Uterus (tissue), 4 donors: ENCODE data around the gene ARSD. TPM values are rescaled to one million over a fixed set of nuclear protein-coding genes. Genes with fewer than 3 reads are reported as not detected.
"Not testable (repeated sequence)": the region's sequence is repeated elsewhere in the genome, so short reads cannot be mapped to it uniquely, and the experiment has no call there.

Experiments used
- DNase-seq, 2 donors: peaks; one replicate each; pipeline ENCODE4 v3.0.0-alpha.2; 2019 to 2020
- H3K27ac ChIP-seq, 2 donors: fragments of 200-600 bp; sonication (generic); 1 replicate in 1 of 2; 2 replicates in 1 of 2; pipeline ENCODE4 v1.5.1; 2016 to 2018
- H3K27me3 ChIP-seq, 2 donors: fragments of 200-600 bp; sonication (generic); one replicate each; pipeline ENCODE4 v1.5.1; 2018 to 2019; ENCODE audit warnings: control low read depth in 1 of 2
- H3K36me3 ChIP-seq, 2 donors: fragments of 200-600 bp; sonication (generic); one replicate each; pipeline ENCODE4 v1.5.1; 2019; ENCODE audit warnings: control low read depth in 1 of 2
- H3K4me1 ChIP-seq, 2 donors: fragments of 200-600 bp; sonication (generic); one replicate each; pipeline ENCODE4 v1.5.1; 2018 to 2019; ENCODE audit warnings: control low read depth in 1 of 2
- H3K4me3 ChIP-seq, 2 donors: fragments of 200-600 bp; sonication (generic); 1 replicate in 1 of 2; 2 replicates in 1 of 2; pipeline ENCODE4 v1.5.1; 2018 to 2019; ENCODE audit warnings: mild to moderate bottlenecking in 1 of 2
- H3K9me3 ChIP-seq, 2 donors: fragments of 200-600 bp; sonication (generic); one replicate each; pipeline ENCODE4 v1.5.1; 2019; ENCODE audit warnings: control low read depth in 1 of 2
- POLR2A ChIP-seq, 2 donors: fragments of 450-650 bp; IDR thresholded peaks; one replicate each; pipeline ENCODE4 v1.6.1; 2016; ENCODE audit warnings: antibody characterized with exemption in 2 of 2, mild to moderate bottlenecking in 1 of 2, moderate library complexity in 1 of 2
- intact Hi-C: fragments of 100-400 bp; cut with DNase I; formaldehyde crosslinking; loops from one replicate; pipeline ENCODE4 v1.15.1; 2023; ENCODE audit warnings: low total_unique reads
- total RNA-seq, 4 donors: library from RNA; depleted of rRNA in 3 of 4; stranded (reverse); fragments of >200 nt in 3 of 4; gene quantifications; one replicate each; pipeline versions ENCODE4 v1.1.0 to v1.2.4, GENCODE V29; 2014 to 2023
- TF ChIP-seq, protein P1 (sequence below), 4 experiments: fragments of 200-600 bp in 2 of 4; fragments of 450-650 bp in 2 of 4; sonication (generic) in 2 of 4; IDR thresholded peaks; one replicate each; pipeline ENCODE4 v1.5.1; 2016 to 2019; ENCODE audit warnings: antibody characterized with exemption in 4 of 4, mild to moderate bottlenecking in 2 of 4, moderate library complexity in 1 of 4
- donor health status: DM: yes; HTN: yes; CAD: no.

The ARSD gene
- total RNA-seq, 4 donors from 2014 or later: 14.3 to 46.8 (median 25.5) TPM

DNA sequence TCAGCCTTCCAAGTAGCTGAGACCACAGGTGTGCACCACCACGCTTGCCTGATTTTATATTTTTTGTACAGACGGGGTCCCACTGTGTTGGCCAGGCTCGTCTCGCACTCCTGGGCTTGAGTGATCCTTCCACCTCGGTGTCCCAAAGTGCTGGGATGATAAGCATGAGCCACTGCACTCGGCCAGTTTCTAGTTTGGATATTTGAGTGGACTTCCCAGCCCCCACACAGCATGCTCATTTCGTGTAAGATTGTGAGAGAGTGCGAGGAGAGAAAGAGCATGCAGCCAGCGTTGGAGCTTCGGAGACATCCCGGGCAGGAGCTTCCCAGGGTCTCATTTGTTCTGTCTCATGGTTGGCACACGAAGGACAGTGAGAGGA, 31.8 kb downstream of the ARSD start:
- Histone ChIP-seq H3K9me3 (no peaks in the 10 kb centered on the region), H3K27ac (no peak overlapping the region), H3K4me3 (no peak overlapping the region), H3K4me1 (no peaks in the 10 kb centered on the region), H3K36me3 (no peaks in the 10 kb centered on the region), H3K27me3 (no peaks in the 10 kb centered on the region)
- TF ChIP-seq, protein P1, sequence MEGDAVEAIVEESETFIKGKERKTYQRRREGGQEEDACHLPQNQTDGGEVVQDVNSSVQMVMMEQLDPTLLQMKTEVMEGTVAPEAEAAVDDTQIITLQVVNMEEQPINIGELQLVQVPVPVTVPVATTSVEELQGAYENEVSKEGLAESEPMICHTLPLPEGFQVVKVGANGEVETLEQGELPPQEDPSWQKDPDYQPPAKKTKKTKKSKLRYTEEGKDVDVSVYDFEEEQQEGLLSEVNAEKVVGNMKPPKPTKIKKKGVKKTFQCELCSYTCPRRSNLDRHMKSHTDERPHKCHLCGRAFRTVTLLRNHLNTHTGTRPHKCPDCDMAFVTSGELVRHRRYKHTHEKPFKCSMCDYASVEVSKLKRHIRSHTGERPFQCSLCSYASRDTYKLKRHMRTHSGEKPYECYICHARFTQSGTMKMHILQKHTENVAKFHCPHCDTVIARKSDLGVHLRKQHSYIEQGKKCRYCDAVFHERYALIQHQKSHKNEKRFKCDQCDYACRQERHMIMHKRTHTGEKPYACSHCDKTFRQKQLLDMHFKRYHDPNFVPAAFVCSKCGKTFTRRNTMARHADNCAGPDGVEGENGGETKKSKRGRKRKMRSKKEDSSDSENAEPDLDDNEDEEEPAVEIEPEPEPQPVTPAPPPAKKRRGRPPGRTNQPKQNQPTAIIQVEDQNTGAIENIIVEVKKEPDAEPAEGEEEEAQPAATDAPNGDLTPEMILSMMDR (IDR thresholded peaks at IDR 0.05): no peak
- TF ChIP-seq POLR2A (IDR thresholded peaks at IDR 0.05): no peak
- DNase-seq: no peak
- intact Hi-C loops: no loop called here

DNA sequence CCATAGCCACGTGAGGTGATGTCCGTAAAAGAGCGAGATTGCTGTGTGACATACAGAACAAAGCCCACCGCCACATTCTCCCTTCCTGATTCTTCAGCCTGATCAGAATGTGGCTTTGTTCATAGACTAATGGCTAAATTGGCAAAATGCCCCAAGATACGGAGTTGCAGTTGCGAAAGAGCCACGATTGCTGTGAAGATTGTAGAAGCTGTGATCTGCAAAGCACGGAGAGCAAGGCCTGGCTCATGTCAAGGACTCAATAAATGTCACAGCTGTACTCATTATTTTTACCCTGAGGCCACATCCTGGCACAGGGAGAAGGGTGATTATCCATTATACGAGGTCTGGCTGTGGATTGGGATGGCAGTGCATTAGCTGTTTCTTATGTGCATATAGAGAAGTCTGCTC, 34.2 kb downstream of the ARSD start:
- no peaks in the 10 kb centered on the region for H3K4me1 ChIP-seq
- no peaks in the 10 kb centered on the region for H3K27me3 ChIP-seq
- H3K4me3 ChIP-seq: no peak overlapping the region
- TF ChIP-seq POLR2A (IDR thresholded peaks at IDR 0.05): no peak
- TF ChIP-seq, protein P1 (IDR thresholded peaks at IDR 0.05): no peak
- H3K9me3 ChIP-seq: no peaks in the 10 kb centered on the region
- intact Hi-C loops: no loop called here
- DNase-seq: peak; percentile 23 to 74
- no peaks in the 10 kb centered on the region for H3K36me3 ChIP-seq
- no peak overlapping the region for H3K27ac ChIP-seq

DNA sequence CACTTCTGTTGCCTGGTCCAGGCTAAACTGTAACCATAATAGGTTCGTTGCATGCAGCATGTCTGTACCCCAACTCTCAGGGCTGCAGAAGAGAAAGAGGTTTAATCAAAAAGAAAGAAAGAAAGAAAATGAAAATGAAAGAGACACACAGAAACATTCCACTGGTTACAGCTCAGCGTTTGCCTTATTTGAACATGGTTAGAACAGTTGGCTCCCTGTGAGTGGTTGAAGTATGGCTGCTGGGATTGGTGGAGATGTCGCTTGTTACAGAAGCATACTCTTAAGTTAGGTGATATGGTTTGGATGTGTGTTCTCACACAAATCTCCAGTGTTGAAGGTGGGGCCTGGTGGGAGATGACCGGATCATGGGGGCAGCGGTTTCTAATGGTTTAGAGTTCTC, 36.3 kb downstream of the ARSD start:
- DNase-seq: no peak
- Histone ChIP-seq H3K27me3 (no peaks in the 10 kb centered on the region), H3K9me3 (no peaks in the 10 kb centered on the region), H3K27ac (no peak overlapping the region), H3K4me1 (no peaks in the 10 kb centered on the region), H3K4me3 (no peak overlapping the region), H3K36me3 (no peaks in the 10 kb centered on the region)
- TF ChIP-seq POLR2A (IDR thresholded peaks at IDR 0.05): no peak
- TF ChIP-seq, protein P1 (IDR thresholded peaks at IDR 0.05): no peak
- intact Hi-C loops: no loop called here

DNA sequence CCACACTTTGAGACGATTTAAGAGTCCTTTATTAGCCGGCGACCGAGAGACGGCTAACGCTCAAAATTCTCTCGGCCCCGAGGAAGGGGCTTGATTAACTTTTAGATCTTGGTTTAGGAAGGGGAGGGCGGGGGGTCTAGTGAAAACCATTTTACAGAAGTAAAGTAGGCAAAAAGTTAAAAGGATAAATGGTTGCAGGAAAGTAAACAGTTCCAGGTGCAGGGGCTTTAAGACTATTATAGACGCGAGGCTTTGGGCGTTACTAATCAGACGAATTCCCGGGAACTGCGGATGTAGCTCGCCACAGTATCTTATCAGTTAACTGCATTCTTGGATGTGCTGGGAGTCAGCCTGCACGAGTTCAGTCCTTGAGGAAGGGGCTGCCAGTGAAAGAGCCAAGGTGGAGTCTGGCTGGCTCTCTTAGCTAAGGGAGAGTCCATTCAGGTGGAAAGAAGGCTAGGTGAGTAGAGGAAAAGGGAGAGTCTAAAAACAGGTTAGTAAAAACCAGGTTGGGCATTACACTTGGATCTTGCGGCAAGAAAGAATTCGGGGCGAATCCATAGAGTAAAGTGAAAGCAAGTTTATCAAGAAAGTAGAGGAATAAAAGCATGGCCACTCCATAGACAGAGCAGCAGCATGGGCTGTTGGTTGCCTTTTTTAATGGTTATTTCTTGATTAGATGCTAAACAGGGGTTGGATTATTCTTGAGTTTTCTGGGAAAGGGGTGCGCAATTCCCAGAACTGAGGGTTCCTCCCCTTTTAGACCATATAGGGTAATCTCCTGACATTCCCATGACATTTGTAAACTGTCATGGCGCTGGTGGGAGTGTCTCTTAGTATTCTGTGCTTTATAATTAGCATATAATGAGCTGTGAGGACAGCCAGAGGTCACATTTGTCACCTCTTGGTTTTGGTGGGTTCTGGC, 38.3 kb downstream of the ARSD start:
- DNase-seq, H3K27ac ChIP-seq, H3K4me1 ChIP-seq, intact Hi-C loops, H3K4me3 ChIP-seq, H3K36me3 ChIP-seq, H3K9me3 ChIP-seq, H3K27me3 ChIP-seq: not testable (repeated sequence)

DNA sequence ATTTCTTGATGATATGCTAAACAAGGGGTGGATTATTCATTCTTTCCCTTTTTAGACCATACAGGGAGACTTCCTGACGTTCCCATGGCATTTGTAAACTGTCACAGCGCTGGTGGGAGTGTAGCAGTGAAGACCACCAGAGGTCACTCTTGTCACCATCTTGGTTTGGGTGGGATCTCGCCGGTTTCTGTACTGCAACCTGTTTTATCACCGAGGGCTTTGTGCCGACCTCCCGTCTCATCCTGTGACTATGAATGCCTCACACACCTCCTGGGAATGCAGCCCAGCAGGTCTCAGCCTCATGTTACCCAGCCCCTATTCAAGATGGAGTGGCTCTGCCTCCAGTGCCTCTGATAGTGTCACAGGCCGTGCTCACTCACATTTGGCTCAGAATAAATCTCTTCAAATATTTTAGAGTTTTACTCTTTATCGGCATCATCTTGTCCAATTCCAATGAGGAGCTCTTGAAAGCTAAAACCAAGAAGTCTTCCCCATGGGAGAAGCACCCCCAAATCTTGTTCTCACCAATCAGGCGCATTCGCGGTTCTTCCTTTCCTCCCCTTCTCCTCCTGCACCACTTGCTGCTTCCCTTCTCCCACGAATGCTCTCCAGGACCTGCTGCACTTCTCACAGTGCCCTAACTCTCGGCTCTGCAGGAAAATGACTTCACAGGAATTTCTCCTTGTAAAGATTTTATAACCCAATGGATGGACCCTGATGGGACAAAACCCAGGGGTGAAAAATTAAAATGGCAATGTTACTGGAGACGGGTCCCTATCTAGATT, 39.2 kb downstream of the ARSD start:
- H3K4me1 ChIP-seq, H3K36me3 ChIP-seq, intact Hi-C loops, H3K9me3 ChIP-seq, H3K27me3 ChIP-seq: not testable (repeated sequence)
- Histone ChIP-seq H3K4me3 (peak overlapping the region; percentile 38 to 41), H3K27ac (peak overlapping the region in 1 of 2 donors; percentile 36)
- TF ChIP-seq, protein P1 (IDR thresholded peaks at IDR 0.05): peak in 3 of 4 experiments; percentile 14 to 37 (median 32)
- DNase-seq: peak in 1 of 2 donors; percentile 21
